T-helper 2 cell treated with Interferon-gamma antibody and Interleukin-4, amounts not matched to agents 5 μg/mL and 100 μg/mL, for 36 hours (primary cell): Measurements from ENCODE around the gene MYLK.
"Not testable (repeated sequence)": the region's sequence is repeated elsewhere in the genome, so short reads cannot be mapped to it uniquely, and the experiment has no call there.

Experiments
- DNase-seq: peaks from one replicate; pipeline ENCODE4 v3.0.0; 2021; ENCODE audit warnings: low spot score
- H3K27ac Mint-ChIP-seq: one replicate; pipeline ENCODE4 v1.8.0; 2021; ENCODE audit warnings: mild to moderate bottlenecking, mixed read lengths
- H3K27me3 Mint-ChIP-seq: one replicate; pipeline ENCODE4 v1.8.0; 2021; ENCODE audit warnings: low read depth, mixed read lengths
- H3K36me3 Mint-ChIP-seq: one replicate; pipeline ENCODE4 v1.8.0; 2021; ENCODE audit warnings: low read depth, mixed read lengths
- H3K4me1 Mint-ChIP-seq: one replicate; pipeline ENCODE4 v1.8.0; 2021; ENCODE audit warnings: low read depth, mixed read lengths
- H3K4me3 Mint-ChIP-seq: one replicate; pipeline ENCODE4 v1.8.0; 2022; ENCODE audit warnings: mild to moderate bottlenecking, moderate library complexity, mixed read lengths
- H3K9me3 Mint-ChIP-seq: one replicate; pipeline ENCODE4 v1.8.0; 2021; ENCODE audit warnings: mixed read lengths

Gene MYLK

GRCh38 chr3:123745184-123745855 lies 138.8 kb downstream of the MYLK start:
- Mint-ChIP-seq H3K9me3 (no peaks in the 10 kb centered on the region), H3K27me3 (peaks cover 17% of the 10 kb centered on the region), H3K36me3 (no peaks in the 10 kb centered on the region), H3K27ac (no peak overlapping the region), H3K4me3 (no peak overlapping the region), H3K4me1 (no peaks in the 10 kb centered on the region)
- no peak for DNase-seq

GRCh38 chr3:123744064-123744463 lies 140.1 kb downstream of the MYLK start:
- Mint-ChIP-seq H3K9me3 (no peaks in the 10 kb centered on the region), H3K27me3 (peaks cover 17% of the 10 kb centered on the region)

DNA sequence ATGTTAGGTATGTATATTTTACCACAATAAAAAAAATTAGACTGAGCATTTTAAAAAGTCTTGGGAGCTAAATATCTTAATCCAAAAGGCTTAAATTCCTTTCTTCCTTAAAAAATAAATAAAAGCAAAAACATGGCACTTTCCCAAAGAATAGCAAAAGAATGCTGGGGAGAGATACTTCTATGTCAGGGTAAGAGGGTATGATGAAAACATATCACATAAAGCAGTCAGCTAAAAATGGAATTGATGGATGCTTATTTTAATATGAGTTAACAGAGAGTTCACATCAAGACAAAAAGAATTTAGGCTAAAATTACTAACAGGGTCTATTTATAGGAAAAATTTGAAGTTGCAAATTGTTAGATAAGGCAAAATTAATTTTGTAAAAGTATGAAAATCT lies 141.0 kb downstream of the MYLK start:
- Mint-ChIP-seq H3K9me3 (no peaks in the 10 kb centered on the region), H3K27ac (no peak overlapping the region), H3K4me3 (no peak overlapping the region), H3K27me3 (peaks cover 17% of the 10 kb centered on the region), H3K36me3 (no peaks in the 10 kb centered on the region), H3K4me1 (no peaks in the 10 kb centered on the region)
- DNase-seq, result no peak

More at GRCh38 chr3:123744064-123744463, 140.1 kb downstream of the MYLK start:
- Mint-ChIP-seq H3K4me3 (no peak overlapping the region), H3K27ac (no peak overlapping the region), H3K4me1 (no peaks in the 10 kb centered on the region), H3K36me3 (no peaks in the 10 kb centered on the region)
- no peak for DNase-seq

DNA sequence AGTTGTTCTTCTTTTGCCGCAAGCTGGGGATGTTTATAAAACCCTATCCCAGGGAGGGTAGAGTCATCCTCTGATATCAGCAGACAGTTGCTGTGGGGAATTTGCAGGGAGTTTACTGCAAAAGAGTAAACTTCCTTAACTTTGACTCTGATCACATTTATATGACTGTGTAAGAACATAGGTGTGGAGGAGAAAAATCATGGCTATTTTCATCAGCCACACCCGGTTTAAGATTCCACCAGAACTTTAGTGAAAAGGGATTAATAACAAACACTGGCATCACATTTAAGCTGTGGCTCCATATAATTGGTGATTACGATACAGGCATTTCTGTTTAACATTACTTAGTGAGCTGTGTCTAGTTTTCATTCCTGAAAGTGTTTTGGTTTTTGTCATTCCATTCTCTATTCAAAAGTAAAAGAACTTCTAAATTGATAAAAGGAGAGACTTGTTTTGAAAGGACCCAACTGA lies 143.1 kb downstream of the MYLK start:
- H3K36me3 Mint-ChIP-seq, result no peaks in the 10 kb centered on the region
- peaks cover 15% of the 10 kb centered on the region for H3K27me3 Mint-ChIP-seq
- no peak for DNase-seq
- H3K27ac Mint-ChIP-seq, result no peak overlapping the region
- H3K4me3 Mint-ChIP-seq, result no peak overlapping the region
- H3K9me3 Mint-ChIP-seq, result no peaks in the 10 kb centered on the region
- H3K4me1 Mint-ChIP-seq, result no peaks in the 10 kb centered on the region

DNA sequence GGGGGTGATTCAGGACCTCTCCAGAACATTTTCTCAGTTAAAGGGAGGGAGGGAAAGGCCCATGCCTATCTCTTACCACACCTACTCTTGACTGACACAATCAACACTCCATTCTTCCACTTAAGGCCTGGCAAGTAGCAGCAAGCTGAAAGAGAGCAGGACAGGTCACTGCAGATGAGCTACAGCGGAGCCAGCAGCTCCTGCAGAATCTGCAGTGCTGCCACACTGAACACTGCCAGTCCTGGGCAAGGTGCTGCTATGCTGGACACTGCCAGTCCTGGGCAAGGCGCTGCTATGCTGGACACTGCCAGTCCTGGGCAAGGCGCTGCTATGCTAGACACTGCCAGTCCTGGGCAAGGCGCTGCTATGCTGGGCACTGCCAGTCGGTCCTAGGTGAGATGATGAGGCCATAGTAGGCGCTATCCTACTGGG lies 143.7 kb downstream of the MYLK start:
- H3K4me1 Mint-ChIP-seq, result no peaks in the 10 kb centered on the region
- H3K36me3 Mint-ChIP-seq, result no peaks in the 10 kb centered on the region
- H3K27ac Mint-ChIP-seq, result no peak overlapping the region
- DNase-seq, result no peak
- H3K4me3 Mint-ChIP-seq, result no peak overlapping the region
- peaks cover 13% of the 10 kb centered on the region for H3K27me3 Mint-ChIP-seq
- no peaks in the 10 kb centered on the region for H3K9me3 Mint-ChIP-seq

DNA sequence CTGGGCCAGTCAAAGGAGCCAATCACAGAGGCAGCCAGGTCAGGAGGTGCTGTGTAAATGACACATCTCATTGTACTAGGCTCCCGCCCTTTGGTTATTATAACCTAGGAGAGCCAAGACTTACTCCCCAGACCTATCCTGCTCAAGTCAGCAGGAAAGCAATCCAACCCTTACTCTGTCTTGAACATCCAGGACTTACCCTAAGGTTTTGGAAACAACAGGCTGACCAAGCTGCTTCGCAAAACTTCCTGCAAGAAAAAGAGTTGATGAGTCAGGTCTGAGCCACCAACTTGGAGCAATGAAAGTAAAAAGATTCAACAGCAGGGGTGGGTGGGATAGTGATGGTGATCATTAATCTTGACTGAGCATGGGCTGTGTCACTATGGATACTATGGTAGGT lies 144.4 kb downstream of the MYLK start:
- Mint-ChIP-seq H3K36me3 (no peaks in the 10 kb centered on the region), H3K27ac (no peak overlapping the region), H3K9me3 (no peaks in the 10 kb centered on the region), H3K4me3 (no peak overlapping the region), H3K4me1 (no peaks in the 10 kb centered on the region), H3K27me3 (peaks cover 10% of the 10 kb centered on the region)
- no peak for DNase-seq

- Mint-ChIP-seq H3K4me3 (no peak overlapping the region), H3K36me3 (no peaks in the 10 kb centered on the region), H3K4me1 (no peaks in the 10 kb centered on the region), H3K27ac (no peak overlapping the region), H3K27me3 (peaks cover 9% of the 10 kb centered on the region), H3K9me3 (no peaks in the 10 kb centered on the region)
- DNase-seq, result no peak
These were observed 145.0 kb downstream of the MYLK start for GRCh38 chr3:123739106-123739505.

DNA sequence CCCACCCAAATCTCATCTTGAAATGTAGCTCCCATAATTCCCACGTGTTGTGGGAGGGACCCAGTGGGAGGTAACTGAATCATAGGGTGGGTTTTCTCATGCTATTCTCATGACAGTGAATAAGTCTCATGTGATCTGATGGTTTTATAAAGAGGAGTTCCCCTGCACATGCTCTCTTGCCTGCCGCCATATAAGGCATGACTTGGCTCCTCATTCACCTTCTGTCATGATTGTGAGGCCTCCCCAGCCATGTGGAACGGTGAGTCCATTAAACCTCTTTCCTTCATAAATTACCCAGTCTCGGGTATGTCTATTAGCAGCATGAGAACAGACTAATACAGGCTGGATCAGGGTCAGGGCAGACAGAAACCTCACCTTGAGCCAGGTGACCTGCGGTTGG lies 145.6 kb downstream of the MYLK start:
- not testable (repeated sequence) for H3K4me1 Mint-ChIP-seq, DNase-seq, H3K9me3 Mint-ChIP-seq, H3K27me3 Mint-ChIP-seq, H3K4me3 Mint-ChIP-seq, H3K36me3 Mint-ChIP-seq, H3K27ac Mint-ChIP-seq

DNA sequence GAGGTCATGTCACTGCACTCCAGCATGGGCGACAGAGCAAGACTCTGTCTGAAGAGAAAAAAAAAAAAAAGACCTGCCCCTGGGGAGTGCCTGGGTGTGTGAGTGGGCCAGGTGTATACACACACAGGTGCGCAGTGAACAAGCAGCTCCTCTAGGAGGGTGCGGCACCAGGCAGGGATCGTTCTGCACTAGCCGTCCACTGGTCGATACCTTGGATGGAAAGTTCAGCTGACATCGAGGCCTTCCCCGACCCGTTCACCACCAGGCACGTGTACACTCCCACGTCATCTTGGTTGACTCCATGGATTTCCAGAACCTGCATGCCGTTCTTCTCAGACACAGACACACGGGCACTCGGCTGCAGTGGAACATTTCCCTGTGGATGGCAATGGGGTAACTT lies 147.0 kb downstream of the MYLK start:
- Mint-ChIP-seq H3K4me1 (no peaks in the 10 kb centered on the region), H3K4me3 (no peak overlapping the region), H3K9me3 (no peaks in the 10 kb centered on the region), H3K27me3 (no peaks in the 10 kb centered on the region), H3K27ac (no peak overlapping the region), H3K36me3 (no peaks in the 10 kb centered on the region)
- DNase-seq, result no peak

- Mint-ChIP-seq H3K4me3 (no peak overlapping the region), H3K36me3 (no peaks in the 10 kb centered on the region), H3K9me3 (no peaks in the 10 kb centered on the region), H3K27ac (no peak overlapping the region), H3K4me1 (no peaks in the 10 kb centered on the region), H3K27me3 (peaks cover 6% of the 10 kb centered on the region)
- DNase-seq, result no peak
These were observed 148.7 kb downstream of the MYLK start for GRCh38 chr3:123735456-123735855.

- Mint-ChIP-seq H3K36me3 (no peaks in the 10 kb centered on the region), H3K27me3 (peaks cover 6% of the 10 kb centered on the region), H3K4me3 (no peak overlapping the region), H3K27ac (no peak overlapping the region), H3K4me1 (no peaks in the 10 kb centered on the region), H3K9me3 (no peaks in the 10 kb centered on the region)
- DNase-seq, result no peak
These were observed 149.6 kb downstream of the MYLK start for GRCh38 chr3:123734527-123734902.

DNA sequence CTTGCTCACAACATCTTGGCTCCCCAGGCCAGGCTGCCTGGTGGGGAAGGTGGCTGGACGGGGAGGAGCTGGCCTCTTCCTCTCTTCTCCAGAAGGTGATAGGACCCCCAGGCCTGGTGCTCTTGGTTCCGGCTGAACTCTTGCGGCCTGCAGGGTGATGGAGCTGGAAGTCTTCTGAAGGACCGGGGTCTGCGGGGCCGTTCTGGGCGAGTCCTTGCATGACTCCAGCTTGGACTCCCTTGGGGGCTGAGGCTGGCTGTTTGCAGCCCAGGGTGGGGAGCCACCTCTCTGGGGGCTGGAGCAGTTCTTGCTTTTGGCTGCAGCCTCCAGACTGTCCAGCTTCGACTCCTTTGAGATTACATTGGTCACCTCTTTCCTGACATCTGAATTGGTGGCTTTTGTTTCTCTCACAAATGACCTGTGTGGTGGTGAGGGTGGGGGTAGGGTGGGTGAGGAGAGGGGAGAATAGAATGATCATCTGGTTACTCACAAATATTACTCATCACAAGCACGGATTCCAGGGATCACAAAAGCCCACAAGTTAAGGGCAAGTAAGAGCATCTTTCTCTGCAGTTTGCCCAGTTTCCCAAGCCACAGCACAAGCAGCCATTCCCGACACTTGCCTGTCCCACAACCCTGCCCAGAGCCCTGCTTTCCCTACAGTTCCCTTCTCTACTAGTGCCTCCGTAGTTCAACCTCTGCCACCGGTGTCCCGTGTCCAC lies 150.2 kb downstream of the MYLK start:
- Mint-ChIP-seq H3K4me1 (no peaks in the 10 kb centered on the region), H3K27ac (no peak overlapping the region), H3K4me3 (no peak overlapping the region), H3K9me3 (no peaks in the 10 kb centered on the region), H3K27me3 (peaks cover 10% of the 10 kb centered on the region), H3K36me3 (no peaks in the 10 kb centered on the region)
- no peak for DNase-seq

GRCh38 chr3:123733341-123733740 lies 150.8 kb downstream of the MYLK start:
- DNase-seq, result no peak
- H3K36me3 Mint-ChIP-seq, result no peaks in the 10 kb centered on the region
- no peaks in the 10 kb centered on the region for H3K9me3 Mint-ChIP-seq
- no peaks in the 10 kb centered on the region for H3K4me1 Mint-ChIP-seq
- no peak overlapping the region for H3K4me3 Mint-ChIP-seq
- peaks cover 12% of the 10 kb centered on the region for H3K27me3 Mint-ChIP-seq
- H3K27ac Mint-ChIP-seq, result no peak overlapping the region

GRCh38 chr3:123732447-123732846 lies 151.7 kb downstream of the MYLK start:
- no peak overlapping the region for H3K4me3 Mint-ChIP-seq
- no peaks in the 10 kb centered on the region for H3K4me1 Mint-ChIP-seq
- DNase-seq, result no peak
- H3K27me3 Mint-ChIP-seq, result peaks cover 12% of the 10 kb centered on the region
- no peaks in the 10 kb centered on the region for H3K9me3 Mint-ChIP-seq
- no peaks in the 10 kb centered on the region for H3K36me3 Mint-ChIP-seq
- H3K27ac Mint-ChIP-seq, result no peak overlapping the region
